Liver (tissue), 3 donors: ENCODE results near the gene FBXL4.
A peak's percentile ranks its signal among the peaks of the same experiment; 100 is the strongest.

ENCODE experiments used
- CTCF ChIP-seq: fragments of 150-350 bp; IDR thresholded peaks from 2 replicates; pipeline ENCODE4 v1.5.1; 2017; ENCODE audit warnings: improper control_type of control experiment, low read depth, low read length; ENCODE audit not compliant: missing input control
- GABPA ChIP-seq, 2 donors: IDR thresholded peaks in 1 of 2; conservative IDR thresholded peaks in 1 of 2; 2 replicates each; pipeline ENCODE4 v1.6.1; 2016; ENCODE audit warnings: antibody characterized with exemption in 2 of 2, mild to moderate bottlenecking in 1 of 2, moderate library complexity in 1 of 2
- NR2F2 ChIP-seq: IDR thresholded peaks from 2 replicates; pipeline ENCODE4 v1.6.1; 2016; ENCODE audit warnings: antibody characterized with exemption
- REST ChIP-seq: IDR thresholded peaks from 2 replicates; pipeline ENCODE4 v1.6.1; 2016; ENCODE audit warnings: antibody characterized with exemption, mild to moderate bottlenecking
- SP1 ChIP-seq: IDR thresholded peaks from 2 replicates; pipeline ENCODE4 v1.6.1; 2018; ENCODE audit warnings: antibody characterized with exemption, mild to moderate bottlenecking
- TAF1 ChIP-seq: conservative IDR thresholded peaks from 2 replicates; pipeline ENCODE4 v1.6.1; 2016; ENCODE audit warnings: antibody characterized with exemption, mild to moderate bottlenecking
- YY1 ChIP-seq: IDR thresholded peaks from 2 replicates; pipeline ENCODE4 v1.6.1; 2016; ENCODE audit warnings: antibody characterized with exemption, mild to moderate bottlenecking
- ZBTB33 ChIP-seq: IDR thresholded peaks from 2 replicates; pipeline ENCODE4 v1.6.1; 2016; ENCODE audit warnings: antibody characterized with exemption
- TF ChIP-seq, protein P1 (sequence below): IDR thresholded peaks from 2 replicates; pipeline ENCODE4 v1.6.1; 2016; ENCODE audit warnings: antibody characterized with exemption
- donor health status: healthy.
- donor health status: healthy.

DNA sequence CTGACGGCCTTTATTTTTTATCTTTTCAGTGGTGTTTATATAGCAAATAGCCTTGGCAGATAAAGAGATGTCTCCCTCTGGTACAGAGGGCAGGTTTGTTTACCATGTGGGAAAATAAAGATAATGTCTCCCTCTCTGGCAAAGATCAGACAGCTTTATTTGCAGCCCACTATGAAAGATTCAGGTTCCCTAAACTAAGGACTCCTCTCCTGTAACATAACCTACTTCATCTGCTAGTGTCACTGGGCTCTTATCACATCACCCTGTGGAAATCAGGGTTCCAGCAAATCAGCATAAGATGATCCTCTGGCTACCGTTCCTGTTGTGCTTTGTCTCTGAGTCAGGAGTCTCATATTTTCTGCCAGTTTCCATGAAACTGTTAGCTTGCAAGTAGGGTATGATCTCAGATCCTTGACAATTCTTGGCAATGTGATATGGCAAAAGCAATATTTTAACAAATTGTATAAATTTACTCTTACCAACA lies 3.1 kb downstream of the FBXL4 start:
- TF ChIP-seq CTCF (no peak), YY1 (peak; percentile 65), REST (no peak), TAF1 (no peak), ZBTB33 (peak; percentile 35), GABPA (IDR thresholded peaks at IDR 0.05 in 1 of 2, conservative IDR thresholded peaks at IDR 0.05 in 1 of 2) (no peak), SP1 (peak; percentile 62), NR2F2 (no peak)
- TF ChIP-seq, protein P1, sequence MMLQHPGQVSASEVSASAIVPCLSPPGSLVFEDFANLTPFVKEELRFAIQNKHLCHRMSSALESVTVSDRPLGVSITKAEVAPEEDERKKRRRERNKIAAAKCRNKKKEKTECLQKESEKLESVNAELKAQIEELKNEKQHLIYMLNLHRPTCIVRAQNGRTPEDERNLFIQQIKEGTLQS = no peak
